HL-60/S4 (cell line): ENCODE measurements around the gene DOCK10.
"Not testable (repeated sequence)": the region's sequence is repeated elsewhere in the genome, so short reads cannot be mapped to it uniquely, and the experiment has no call there.

ENCODE experiments used
- in situ Hi-C: fragments of 300-500 bp; cut with MboI; formaldehyde crosslinking; loops from 2 replicates; pipeline ENCODE4 v1.14.3; 2022; ENCODE audit warnings: low sequenced_read_pairs

The DOCK10 gene

DNA sequence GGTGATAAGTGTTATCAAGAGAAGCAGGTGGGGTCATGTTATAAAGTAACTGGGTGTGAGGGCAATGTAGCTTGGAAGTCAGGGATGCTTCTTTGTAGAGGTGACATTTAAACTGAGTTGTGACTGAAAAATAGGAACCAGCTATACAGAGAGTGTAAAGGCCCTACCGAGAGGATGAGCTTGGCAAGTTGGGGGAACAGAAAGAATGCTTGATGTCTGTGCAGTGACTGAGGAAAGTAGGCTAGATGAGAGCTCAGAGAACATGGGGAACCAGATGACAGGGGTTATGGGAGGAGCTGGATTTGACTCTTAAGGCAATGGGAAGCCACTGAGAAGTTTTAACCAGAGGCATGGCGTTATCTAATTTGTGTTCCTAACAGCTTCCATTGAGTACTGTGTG is 115.3 kb downstream of the DOCK10 start:
- in situ Hi-C loops, result no loop called here

DNA sequence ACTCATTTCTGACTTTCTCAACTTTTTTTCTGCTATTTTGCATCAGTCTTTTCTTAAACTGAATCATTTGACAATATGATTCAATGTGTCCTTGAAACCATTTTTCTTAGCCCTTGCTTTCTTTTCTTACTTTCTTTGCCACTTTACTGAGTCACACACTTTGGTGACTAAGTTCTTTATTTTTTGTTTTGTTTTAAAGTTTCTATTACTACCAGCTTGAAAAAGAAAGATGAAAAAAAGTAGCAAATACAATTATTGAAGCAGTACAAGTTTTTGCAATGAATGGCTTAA is 116.5 kb downstream of the DOCK10 start:
- in situ Hi-C loops, result no loop called here

DNA sequence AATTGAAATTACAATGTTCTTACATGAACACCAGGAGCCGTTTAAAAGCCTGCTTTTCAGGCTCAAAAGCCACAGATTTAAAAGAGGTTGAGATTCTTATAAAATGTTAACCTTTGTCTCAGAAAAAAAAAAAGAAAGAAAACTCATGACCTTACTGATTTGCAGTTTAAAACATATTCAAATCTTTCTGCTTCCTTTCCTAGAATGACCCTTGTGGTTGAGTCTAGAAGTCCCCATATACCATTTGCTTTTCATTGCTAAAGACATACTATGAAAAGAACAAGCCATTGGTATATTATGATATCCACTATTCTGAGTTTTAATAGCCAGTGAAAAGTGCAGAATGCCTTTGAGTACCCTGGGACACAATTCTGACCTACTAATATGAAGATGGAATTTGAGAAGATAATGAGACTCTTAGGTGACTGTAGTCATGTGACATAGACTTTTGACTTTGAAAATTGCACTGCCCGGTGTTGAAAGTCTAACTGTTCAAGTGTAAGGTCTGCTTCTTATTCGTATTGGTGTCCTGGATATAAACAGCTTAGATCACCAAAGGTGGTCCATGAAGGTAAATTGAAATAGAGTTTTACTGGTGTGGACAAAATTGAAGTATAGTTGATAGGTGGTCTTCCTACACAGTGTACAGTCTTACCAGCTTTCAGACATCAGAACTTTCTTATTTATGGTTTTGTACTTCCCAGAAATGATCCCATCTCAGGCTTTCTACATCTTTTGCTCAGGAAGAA is 117.0 kb downstream of the DOCK10 start:
- in situ Hi-C loops, result no loop called here

DNA sequence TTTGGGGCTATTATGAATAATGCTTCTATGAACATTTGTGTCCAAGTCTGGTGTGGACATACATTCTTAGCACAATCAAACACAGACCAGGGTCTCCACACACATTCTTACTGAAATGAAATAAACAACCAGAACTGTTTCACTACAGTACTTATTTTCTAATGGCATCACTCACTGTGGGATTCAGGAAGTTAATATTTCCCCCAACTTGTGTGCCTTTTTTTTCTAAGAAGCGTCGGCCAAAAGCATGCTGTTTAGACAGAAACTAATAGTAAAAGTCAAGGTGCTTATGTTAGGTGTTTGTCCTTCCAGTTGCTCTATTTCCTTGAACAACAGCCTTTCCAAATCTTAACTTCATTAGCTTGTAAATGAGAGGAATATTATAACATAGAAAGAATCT is 117.6 kb downstream of the DOCK10 start:
- in situ Hi-C loops, result no loop called here

DNA sequence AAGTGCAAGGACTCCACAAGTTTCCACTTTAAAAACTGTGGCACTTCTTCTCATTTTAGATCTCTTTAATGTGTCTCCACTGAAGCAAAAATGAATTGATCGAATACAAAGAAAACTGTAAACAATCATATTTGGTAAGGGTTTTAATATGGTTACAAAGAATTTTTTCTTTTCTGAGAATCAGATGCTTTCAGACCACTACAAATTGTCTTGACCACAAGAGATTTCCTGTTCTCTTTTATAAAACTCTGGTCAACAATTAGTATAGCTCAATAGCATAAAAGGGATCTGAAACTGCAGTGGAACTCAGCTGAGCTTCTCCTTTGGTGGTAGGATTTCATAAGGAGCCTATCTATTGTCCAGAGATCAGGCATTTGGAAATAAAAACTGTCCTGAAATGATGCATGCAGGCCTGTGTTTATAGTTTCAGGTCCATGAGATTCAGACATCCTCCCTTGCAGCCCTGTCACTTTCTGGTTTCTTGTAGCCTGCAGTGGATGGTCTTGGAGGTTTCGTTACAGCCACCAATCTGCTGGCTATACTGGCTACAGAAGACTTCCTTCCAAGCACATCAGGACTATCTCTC is 120.0 kb downstream of the DOCK10 start:
- in situ Hi-C loops, result no loop called here

DNA sequence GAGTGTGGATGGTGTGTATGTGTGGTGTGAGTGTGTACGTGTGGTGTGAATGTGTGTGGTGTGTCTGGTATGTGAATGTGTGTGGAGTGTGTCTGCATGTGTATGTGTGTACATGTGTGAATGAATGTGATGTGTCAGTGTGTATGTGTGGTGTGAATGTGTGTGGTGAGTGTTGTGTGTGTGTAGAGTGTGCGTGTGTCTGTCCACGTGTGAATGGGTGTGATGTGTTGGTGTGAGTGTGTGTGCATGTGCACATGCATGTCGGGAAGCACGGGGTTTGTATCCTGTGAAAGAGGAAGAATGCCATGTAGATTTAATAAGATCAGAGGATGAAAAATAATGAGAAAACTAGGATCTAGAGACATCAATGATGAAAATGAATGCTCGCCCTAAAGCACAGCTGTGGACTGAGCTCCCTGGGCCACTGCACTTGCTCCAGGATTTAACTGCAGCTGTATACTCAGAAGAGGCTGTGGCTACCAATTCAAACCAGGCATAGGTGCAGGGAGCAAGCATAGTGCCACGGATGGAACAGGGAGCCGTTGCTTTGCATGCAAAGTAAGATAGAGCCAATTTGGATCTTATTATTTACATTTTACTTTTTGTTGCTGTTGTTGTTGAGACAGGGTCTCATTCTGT is 122.7 kb downstream of the DOCK10 start:
- in situ Hi-C loops, result no loop called here

DNA sequence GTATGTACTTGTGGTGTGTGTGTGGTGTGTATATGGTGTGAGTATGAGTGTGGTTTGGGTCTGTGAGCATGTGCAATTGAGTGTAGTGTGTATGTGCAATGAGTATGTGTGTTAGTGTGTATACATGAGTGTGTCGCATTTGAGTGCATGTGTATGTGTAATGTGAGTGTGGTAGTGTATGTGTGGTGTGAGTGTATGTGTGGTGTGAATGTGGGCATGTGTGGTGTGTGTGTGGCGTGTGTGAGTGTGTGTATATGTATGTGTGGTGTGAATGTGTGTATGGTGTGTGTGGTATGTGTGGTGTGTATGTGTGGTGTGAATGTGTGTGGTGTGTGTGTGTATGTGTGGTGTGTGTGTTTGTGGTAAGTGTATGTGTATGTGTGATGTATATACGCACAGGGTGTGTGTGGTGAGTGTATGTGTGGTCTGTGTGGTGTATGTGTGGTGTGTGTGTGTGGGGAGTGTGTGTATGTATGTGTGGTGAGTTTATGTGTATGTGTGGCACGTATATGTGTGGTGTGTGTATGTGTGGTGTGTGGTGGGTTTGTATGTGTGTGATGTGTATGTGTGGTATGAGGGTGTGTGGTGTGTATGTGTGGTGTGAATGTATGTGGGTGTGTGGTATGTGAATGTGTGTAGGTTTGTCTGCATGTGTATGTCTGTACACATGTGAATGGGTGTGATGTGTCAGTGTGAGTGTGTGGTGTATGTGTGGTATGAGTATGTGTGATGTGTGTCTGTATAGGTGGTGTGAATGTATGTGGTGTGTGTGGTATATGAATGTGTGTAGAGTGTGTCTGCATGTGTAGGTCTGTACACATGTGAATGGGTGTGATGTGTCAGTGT is 123.4 kb downstream of the DOCK10 start:
- in situ Hi-C loops, result no loop called here

DNA sequence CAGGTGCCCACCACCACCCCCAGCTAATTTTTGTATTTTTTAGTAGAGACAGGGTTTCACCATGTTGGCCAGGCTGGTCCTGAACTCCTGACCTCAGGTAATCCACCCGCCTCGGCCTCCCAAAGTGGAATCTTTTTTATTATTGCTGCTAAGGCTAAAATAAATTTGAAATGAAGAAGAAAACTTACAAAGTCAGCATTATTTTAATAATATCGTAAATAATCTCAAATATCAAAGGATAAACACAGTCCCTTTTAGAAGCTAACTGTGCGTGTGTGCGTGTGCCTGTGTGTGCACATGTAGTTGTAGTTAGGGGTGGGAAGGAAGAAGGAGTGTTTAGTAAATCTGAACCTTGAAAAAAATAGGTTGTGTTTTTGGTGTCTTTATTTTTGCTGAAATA is 125.0 kb downstream of the DOCK10 start:
- in situ Hi-C loops, result not testable (repeated sequence)

DNA sequence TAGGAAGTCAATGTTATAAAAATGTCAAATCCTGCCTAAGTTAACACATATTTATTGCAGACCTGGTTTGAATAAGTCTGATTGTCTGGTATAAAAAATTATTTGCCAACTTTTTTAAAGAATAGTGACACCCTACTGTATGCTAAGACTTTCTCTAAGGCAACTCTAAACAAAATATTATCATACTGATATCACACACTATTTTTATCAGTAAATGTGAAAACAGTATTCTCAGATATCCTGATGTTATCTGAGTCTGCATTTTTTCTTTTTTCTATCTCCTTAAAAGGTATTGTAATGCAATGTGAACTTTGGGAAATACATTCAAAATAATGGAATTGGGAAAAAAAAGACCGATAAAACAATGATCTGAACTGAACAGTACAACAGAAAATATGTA is 127.1 kb downstream of the DOCK10 start:
- in situ Hi-C loops, result no loop called here

DNA sequence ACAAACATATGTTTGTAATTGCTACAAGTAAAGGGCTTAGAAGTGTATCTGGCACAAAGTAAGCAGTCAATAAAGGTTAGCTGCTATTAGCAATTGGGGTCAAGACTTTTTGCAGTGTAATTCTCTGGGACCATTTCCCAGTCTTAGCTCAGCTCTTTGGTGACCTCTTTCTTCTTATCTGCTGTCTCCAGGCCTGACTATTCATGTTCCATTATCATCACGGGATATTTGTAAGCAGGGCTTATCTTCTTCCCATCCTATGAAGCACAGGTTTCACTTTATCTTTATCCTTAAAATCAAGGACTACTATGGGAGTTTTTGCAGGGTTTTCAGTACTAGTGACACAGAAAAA is 131.7 kb downstream of the DOCK10 start:
- in situ Hi-C loops, result no loop called here

DNA sequence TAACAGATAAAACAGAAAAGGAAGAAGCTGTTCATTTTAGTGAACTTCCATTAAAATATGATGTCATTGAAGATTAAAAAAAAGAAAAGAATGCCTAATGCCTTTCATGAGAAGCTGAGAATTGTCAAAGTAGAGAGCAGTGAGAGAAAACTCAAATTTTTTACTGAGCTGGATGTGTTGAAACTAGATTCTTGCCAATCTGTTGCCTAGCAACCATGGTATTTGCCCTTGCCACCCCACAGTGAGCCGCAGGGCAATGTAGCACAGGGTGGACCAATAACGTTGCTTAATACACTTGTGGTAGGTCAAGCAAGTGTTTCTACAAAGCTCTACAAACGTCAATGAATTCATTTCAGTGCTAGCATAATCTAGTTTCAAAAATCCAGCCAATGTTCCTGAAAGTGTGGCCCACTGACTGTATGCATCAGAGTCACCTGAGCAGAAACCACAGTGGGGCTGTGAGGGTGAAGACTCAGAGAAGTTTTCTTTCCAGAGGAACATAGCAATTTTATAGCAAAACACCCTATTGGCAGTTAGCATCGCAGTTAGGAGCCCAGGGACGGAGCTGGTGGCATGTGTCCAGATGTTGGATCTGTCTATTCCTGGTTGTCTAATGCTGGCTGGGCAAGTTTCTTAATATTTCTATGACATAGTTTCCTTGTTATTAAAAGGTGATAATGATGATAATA is 132.2 kb downstream of the DOCK10 start:
- in situ Hi-C loops, result no loop called here

DNA sequence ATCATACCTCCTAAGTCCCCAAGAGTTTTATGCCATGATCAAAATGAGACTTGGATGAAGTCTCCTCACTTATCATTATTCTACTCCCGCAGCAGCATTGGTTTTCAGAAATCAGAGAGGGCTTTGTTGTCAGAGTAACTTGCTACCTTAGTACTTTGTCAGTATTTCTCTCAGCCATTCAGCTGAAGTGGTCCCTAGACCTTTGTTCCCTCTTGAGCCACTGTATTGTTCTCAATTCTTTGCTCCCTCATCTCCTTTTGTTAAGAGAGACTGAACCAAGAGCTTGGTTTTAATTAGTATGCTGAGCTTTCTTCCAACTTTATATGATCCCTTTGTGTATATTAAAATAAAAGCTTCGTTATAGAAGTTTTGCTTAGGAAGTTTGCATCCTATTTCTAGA is 133.4 kb downstream of the DOCK10 start:
- in situ Hi-C loops, result no loop called here

DNA sequence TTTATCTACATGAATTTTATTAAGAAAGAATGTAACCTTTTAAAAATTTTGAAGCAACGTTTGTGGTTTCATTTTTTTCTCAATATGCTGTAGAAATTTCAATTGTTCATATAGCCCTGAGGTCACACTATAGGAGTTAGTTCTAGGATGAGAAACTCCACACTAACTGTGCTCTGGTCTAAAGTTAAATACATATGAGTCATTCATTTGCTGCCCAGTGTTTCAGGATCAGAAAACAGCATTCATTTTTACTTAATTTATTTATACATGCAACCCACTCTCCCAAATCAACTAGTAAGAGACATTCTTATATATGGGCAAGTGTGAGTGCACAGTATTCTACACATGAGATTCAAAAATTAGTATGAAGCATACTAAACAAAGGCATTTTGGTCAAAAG is 137.9 kb downstream of the DOCK10 start:
- in situ Hi-C loops, result no loop called here

DNA sequence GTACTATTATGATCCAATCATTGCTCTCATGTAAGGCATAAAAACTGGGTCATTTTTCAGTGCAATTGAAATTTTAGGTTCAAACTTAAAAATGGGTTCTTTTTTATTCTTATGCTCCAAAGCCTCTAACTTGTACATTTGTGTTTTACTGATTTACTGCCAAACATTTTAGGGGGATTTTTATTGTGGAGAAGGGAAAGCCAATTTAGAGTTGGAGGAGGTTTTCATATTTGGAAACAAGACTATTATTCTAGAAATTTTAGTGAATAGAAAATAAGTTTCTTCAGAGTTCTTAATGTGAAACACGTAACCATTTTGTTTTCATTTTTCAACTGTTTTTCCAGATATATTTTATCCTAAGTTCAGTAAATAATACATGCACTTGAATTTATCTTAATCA is 138.6 kb downstream of the DOCK10 start:
- in situ Hi-C loops, result no loop called here

DNA sequence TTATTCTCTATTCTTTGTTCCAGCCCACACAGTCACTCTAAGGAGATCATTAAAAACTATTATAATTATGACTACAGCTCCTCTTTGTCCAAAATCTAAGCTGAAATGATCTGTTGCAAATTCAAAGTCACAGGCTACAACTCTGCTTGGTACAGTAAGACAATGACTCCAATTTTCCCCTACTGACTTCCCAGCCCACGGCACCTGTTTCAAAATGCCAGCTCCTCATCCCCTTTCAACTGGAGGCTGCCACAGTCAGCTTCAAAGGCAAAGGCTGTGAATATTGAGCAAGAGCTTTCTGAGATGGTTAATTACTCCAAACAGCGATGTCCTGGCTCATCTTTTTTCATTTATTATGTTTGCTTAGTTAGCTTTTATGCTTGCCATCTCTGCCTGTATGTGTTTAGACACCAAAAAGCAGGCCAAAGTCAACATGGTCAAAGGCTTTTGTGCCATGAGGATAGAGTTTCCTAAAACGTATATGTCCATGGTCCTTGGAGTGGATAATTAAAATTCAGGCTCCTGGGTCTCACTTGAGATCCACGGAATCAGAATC is 141.1 kb downstream of the DOCK10 start:
- in situ Hi-C loops, result no loop called here

DNA sequence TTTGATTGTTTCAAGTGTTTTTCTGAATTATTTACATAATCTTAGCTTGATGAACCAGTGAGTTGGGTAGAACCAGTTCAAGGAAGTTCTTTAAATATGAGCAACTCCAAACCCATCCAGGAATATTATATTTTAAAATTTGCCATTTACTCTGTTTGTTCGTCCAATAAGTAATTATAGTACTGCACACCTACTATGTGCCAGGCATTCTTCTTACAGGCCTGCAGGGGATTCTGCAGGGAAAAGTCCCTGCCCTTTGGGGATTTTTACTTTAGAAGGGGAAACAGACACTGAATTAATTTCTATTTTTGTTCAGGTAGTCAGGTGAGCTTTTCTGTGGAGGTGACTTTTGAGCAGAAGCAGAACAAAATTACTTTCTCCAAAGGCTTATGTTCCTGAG is 146.9 kb downstream of the DOCK10 start:
- in situ Hi-C loops, result no loop called here

DNA sequence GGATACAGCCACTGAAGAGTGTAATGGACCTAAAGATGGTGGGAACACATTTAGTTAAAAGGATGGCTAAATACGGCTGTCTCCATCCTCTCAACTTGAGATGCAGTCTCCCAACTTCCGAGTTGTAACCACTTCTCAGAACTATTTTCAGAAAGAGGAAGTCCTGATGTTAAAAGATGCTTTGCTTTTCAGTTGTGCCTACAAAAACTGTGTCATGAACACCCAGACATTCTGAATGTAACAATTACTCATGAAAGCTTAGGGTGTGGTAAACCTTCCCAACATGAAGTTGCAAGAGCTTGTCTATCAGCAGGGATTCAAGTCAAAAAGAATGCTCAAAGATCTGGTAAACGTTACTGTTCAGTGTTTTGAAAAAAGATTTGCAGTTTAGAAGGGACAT is 147.9 kb downstream of the DOCK10 start:
- in situ Hi-C loops, result no loop called here

DNA sequence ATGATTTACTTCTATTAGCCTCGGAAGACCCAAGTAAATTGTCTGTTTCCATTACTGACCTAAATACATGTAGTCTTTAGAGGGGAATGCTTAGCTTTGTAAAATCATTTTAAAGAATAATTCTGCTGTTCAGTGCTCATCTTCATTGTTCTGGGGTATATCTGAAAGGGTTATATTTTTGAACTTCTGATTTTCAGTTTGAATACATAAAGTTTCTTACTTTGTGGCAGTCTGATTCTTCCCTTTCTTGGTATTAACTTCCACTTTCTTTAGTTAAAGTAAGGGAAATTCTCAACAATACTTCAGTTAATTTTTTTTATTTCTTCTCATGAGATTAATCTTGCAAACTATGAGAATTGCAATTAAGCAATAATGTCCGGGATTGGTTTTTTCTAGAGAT is 148.4 kb downstream of the DOCK10 start:
- in situ Hi-C loops, result no loop called here

DNA sequence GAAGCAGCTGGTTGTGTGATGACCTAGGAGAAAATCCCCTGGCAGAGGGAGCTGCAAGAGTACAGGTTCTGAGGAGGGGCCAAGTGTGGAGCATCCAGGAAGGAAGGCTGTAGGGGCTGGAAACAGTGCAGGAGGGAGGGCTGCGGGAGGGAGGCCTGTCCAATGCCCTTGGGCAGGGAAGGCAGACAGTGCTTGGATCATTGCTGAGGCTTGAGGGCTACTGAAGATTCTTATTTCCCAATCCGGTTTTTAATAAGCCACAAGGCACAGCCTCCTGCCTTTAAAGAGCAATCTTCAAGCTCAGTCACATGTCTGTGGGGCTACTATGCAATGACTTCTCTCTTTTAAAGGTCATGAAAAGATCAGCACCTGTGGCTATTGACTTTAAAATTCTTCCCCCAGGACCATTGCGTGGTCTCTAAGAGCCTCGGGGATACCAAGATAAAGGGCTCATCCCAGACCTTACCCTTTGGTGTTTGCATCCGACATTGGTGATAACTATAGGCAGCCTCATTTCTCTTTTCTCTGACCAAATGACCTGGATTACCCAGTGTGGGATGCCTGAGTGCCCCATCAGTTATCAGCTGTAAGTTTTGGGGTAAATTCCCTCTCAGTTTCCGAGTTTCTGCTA is 149.6 kb downstream of the DOCK10 start:
- in situ Hi-C loops, result no loop called here

DNA sequence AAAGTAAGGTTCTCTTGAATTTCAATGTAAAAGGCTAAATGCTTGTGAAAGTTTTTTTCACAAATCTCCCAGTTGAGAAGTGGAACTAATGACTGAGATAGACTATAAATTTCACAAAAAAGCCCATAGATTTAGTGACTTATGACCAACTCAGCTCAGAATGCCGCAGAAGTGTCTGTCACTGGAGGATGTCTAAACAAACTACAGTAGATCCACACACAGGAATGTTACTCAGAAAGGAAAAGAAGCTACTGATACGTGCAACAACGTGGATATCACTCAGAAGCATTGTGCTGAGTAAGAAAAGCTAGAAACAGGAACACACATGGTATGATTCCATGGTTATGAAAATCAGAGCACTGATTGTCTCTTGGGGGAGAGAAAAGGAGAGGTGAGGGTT is 151.9 kb downstream of the DOCK10 start:
- in situ Hi-C loops, result no loop called here

DNA sequence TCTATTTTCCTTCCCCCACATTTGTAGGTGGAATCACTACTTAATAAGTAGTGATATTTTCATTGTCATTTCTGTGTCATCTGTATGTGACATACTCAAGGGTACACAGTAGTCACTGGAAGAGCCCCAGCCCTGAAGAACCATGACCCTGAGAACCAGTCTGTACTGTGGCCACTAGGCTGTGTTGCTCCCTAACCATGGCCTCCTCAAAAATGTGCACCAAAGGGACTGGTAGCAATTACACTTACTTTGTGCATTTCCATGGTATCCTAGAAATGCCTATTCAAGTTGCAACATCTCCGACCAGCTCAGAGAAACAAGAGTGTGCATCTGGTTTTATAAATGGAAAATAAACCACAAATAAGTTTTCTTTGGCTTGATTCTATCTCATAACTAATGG is 155.1 kb downstream of the DOCK10 start:
- in situ Hi-C loops, result no loop called here
